CD4-positive, alpha-beta T cell treated with Interleukin-4 for 4 hours (primary cell): ENCODE data around the gene MTHFD1L.
"Not testable (repeated sequence)": the region's sequence is repeated elsewhere in the genome, so short reads cannot be mapped to it uniquely, and the experiment has no call there.

Source experiments
- DNase-seq: peaks from one replicate; pipeline ENCODE4 v3.0.0-alpha.2; 2020

Gene MTHFD1L

DNA sequence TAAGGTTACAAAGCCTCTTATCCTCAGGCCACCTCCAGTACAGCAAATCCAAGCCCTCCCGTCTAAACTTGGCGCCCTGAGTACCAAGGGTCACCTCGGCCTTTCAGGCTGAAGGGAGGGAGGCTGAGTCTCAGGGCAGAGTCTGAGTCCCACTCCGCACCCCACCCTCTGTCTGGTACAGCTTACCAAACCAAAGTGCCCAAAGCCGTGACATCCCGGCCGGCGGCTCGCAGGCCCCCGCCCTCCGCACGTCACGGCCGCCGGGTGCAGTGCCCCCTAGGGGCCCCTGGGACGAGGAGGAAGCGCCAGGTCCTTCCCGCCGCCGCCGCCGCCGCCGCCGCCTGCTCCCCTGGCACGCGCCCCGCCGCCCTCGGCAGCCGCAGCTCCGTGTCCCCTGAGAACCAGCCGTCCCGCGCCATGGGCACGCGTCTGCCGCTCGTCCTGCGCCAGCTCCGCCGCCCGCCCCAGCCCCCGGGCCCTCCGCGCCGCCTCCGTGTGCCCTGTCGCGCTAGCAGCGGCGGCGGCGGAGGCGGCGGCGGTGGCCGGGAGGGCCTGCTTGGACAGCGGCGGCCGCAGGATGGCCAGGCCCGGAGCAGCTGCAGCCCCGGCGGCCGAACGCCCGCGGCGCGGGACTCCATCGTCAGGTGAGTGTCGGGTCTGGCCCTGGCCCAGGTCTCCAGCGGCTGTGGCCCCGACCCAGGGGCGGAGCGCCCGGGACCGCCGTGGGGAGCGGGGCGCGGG, at the start of gene MTHFD1L:
MTHFD1L (plus strand) TSS at position 297 of the 741 bp plus-strand sequence; CDS start at position 418, 121 bp downstream.
- DNase-seq = peak; percentile 66

GRCh38 chr6:150816554-150816953, 48.9 kb upstream of the MTHFD1L start:
- DNase-seq = not testable (repeated sequence)

DNA sequence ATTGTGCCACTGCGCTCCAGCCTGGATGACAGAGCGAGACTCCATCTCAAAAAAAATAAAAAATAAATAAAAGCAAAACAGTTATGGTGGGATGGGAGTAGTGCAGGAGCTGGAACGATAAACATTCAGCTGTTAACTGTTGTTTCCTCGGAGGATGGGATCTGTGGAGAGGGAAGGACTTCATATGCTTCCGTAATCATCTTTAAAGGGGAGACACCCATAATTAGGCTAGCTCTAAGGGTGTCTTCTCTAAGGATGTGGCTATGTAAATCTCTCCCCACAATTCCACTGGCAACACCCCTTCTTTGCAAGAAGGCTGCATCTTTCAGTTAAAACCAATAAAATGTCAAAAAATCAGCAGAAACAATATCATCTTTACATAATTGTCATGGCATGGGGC, 42.6 kb upstream of the MTHFD1L start:
- no peak for DNase-seq

DNA sequence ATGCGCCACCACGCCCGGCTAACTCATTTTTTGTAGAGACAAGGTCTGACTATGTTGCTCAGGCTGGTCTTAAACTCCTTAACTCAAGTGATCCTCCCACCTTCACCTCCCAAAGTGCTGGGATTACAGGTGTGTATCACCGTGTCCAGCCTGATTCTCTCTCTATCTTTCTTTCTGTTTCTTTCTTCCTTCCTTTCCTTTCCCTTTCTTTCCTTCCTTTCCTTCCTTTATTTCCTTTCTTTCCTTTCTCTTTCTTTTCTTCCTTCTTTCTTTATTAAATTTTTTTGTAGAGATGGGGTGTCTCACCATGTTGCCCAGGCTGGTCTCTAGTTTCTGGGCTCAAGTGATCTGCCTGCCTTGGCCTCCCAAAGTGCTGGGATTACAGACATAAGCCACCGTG, 38.7 kb upstream of the MTHFD1L start:
- DNase-seq = no peak

DNA sequence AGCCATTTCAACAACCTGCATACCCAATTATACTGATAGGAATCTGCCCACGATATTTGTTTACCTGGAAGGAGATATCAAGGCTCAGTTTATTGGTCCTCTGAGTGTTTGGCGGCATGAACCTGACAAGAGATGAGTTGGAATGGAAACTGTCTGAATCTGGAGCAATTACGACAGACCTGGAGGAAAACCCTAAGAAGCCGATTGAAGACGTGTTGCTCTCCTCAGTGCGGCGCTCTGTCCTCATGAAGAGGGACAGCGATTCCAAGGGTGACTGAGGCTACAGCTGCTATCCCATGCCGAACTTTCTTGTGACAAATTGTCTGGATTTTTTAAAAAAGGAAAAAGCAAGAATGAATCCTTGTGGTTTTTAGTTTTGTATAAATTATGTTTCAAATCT, 37.4 kb upstream of the MTHFD1L start:
- DNase-seq = not testable (repeated sequence)

DNA sequence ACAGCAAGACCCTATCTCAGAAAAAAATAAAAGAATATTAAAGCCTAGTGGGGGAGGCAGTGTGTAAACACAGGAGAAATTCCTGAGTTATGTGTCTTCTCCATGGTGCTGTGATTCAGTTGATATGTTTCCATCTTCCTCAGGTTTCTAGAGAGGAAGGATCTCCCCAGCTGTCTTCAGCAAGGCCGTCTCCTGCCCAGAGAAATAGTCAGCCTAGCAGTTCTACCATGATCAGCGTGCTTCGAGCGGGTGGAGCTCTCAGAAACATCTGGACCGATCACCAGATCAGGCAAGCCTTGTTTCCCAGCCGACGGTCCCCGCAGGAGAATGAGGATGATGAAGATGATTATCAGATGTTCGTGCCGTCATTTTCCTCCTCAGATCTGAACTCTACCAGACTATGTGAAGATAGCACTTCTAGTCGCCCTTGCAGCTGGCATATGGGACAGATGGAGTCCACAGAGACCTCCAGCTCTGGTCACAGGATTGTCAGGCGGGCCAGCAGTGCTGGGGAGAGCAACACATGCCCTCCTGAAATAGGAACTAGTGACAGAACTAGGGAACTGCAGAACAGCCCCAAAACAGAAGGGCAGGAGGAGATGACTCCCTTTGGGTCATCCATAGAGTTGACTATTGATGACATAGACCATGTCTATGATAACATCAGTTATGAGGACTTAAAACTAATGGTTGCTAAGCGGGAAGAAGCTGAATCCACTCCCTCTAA, 34.9 kb upstream of the MTHFD1L start:
- no peak for DNase-seq

- no peak for DNase-seq
These were observed 33.9 kb upstream of the MTHFD1L start for GRCh38 chr6:150831577-150831976.

- no peak for DNase-seq
These were observed 29.9 kb upstream of the MTHFD1L start for GRCh38 chr6:150835620-150836019.

GRCh38 chr6:150840185-150840584, 25.3 kb upstream of the MTHFD1L start:
- no peak for DNase-seq

DNA sequence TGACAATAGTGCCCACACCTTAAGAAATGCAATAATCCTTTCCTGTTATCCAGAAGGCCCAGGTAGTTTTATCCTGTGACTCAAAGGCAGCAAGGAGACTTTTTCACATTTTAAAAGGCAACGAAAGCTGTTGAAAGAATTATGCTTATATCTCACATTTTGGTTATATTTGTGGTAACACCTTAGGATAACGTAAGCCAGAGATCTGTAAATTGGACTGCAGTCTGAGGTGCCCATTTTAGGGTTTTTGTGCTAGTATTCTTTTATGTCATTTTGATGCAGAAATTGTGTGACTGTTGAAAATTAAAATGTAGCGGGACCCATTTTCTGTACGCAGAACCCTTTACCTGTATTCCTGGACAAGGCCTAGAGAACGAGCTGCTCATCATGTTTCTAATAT, 24.3 kb upstream of the MTHFD1L start:
- DNase-seq = no peak

DNA sequence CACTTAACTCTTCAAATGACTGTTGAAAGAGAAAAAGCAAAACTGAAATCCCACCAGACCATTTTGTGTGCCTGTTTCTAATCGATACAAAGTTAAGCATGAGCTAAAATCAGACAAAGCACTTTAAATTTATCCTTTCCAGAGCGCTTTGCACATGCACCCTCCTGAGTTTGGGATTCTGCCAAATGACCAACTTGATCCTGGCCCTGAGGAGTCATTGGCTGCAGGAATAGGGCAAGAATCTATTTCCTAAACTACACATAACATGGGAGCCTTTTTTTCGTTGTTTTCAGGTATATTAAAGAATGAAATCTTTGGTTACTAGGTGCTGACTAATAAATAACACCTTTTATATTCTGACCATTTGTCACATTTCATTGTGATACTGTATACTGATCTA, 23.8 kb upstream of the MTHFD1L start:
- no peak for DNase-seq

DNA sequence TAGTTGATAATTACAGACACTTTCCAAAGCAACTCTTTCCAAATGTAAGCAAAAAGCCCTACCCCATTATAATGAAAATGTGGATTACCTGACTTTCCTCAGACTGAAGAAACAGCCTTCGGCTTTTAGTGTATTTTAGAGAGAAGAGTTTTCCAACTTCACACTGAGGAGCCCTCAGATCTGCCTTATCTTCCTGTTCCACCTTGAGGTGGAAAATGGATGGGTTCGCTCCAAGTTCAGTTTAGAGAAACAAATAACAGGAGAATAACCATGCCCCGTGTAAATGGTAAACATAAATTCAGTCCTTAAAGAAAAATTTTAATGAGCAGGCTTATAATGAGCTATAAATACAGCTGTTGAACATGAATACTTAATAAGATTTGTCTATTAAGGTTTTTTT, 21.1 kb upstream of the MTHFD1L start:
- no peak for DNase-seq

DNA sequence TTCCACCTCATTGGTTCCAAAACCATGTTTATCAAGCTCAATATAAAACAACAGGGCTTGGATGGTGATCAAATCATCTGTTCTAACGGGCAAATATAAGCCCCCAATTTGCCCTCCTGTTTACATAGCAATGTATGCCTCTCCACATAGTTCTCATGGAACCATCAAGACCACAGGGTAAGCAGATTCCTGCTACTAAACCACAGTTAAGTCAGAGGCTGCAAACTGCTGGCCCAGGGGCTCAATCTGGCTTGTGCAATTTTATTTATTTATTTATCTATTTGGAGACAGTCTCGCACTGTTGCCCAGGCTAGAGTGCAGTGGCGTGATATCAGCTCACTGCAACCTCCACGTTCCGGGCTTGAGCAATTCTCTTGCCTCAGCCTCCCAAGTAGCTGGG, 18.9 kb upstream of the MTHFD1L start:
- no peak for DNase-seq

- no peak for DNase-seq
These were observed 17.1 kb upstream of the MTHFD1L start for GRCh38 chr6:150848400-150848799.

DNA sequence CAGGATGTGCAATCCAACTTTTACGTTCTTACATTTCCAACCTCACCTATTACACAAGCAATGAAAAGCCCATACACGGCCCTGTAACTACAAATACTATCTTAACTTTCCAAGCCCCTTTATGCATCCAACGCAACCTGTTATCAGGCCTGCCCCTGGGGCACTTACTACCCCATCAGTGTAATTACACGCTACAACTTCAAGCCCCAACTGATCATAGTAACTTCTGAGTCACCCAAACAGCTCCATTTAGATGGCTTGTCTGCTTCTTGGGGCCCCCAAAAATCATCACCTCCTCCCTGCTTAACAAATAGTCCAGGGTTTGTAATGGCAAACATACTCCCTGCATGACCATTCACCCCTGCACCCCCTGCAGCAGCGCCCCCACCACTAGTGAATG, 11.1 kb upstream of the MTHFD1L start:
- not testable (repeated sequence) for DNase-seq

DNA sequence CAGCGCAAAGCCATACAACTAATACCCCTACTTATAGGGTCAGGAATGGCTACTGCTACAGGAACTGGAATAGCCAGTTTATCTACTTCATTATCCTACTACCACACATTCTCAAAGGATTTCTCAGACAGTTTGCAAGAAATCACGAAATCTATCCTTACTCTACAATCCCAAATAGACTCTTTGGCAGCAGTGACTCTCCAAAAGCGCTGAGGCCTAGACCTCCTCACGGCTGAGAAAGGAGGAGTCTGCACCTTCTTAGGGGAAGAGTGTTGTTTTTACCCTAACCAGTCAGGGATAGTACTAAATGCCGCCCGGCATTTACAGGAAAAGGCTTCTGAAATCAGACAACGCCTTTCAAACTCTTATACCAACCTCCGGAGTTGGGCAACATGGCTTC, 10.3 kb upstream of the MTHFD1L start:
- DNase-seq = not testable (repeated sequence)

- DNase-seq = no peak
These were observed 8.2 kb upstream of the MTHFD1L start for GRCh38 chr6:150857062-150857944.

DNA sequence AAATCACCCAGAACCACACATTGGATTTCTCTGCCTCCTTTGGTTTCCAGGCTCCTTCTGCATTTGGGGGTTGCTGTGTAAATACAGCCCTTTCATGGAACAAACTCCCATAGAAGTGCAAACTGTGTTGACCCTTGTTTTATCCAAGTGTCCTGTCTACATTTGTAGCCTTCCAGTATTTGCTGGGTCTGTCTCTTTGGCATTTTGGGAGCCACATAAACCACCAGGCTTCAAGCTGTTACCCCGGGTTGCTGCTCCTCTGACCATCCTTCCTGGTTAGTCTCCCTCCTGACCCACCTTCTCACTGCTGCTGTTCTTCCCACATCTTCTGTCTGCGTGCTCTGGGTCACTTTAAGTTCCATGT, 7.6 kb upstream of the MTHFD1L start:
- DNase-seq = no peak

GRCh38 chr6:150861448-150862168, 3.9 kb upstream of the MTHFD1L start:
- not testable (repeated sequence) for DNase-seq

DNA sequence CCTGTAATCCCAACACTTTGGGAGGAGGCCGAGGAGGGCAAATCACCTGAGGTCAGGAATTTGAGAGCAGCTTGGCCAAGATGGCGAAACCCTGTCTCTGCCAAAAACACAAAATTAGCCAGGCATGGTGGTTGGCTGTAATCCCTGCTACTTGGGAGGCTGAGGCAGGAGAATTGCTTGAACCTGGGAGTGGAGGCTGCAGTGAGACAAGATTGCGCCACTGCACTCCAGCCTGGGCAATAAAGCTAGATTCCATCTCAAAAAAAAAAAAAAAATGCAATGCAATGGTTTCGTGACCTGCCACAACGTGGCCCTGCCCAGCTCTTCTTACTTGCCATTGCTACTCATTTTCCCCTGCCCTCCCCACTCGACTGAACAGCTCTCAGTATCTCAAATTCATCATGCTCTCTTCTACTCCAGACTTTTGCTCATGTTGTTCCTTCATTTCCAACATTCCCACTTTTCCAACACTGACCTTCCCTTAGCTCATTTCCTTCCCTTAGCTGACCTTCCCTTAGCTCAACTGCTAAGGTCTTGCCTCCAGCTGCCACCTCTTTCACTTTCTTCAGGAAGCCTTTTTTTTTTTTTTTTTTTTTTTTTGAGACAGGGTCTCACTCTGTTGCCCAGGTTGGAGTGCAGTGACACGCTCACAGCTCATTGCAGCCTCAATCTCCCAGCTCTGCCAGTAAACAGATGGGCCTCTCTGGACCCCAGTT, 2.1 kb upstream of the MTHFD1L start:
- no peak for DNase-seq

- DNase-seq = no peak
These were observed 478 bp upstream of the MTHFD1L start for GRCh38 chr6:150865043-150865405.
